Right atrium auricular region (tissue), 2 donors: ENCODE results near the gene ME3. TPM values are rescaled to one million over a fixed set of nuclear protein-coding genes. Genes with fewer than 3 reads are reported as not detected.
"Not testable (repeated sequence)": the region's sequence is repeated elsewhere in the genome, so short reads cannot be mapped to it uniquely, and the experiment has no call there.

ENCODE experiments used
- DNase-seq: peaks from one replicate; pipeline ENCODE4 v3.0.0-alpha.2; 2019; ENCODE audit warnings: low spot score
- H3K27ac ChIP-seq, 2 donors: fragments of 200-600 bp; sonication (generic); 1 replicate in 1 of 2; 2 replicates in 1 of 2; pipeline ENCODE4 v1.5.1; 2016 to 2019
- H3K27me3 ChIP-seq, 2 donors: fragments of 200-600 bp; sonication (generic); one replicate each; pipeline versions ENCODE4 v1.5.1 to v1.6.0; 2017 to 2019
- H3K36me3 ChIP-seq: fragments of 200-600 bp; sonication (generic); one replicate; pipeline ENCODE4 v1.5.1; 2016
- H3K4me1 ChIP-seq, 2 donors: fragments of 200-600 bp; sonication (generic); one replicate each; pipeline versions ENCODE4 v1.5.1 to v1.6.0; 2017 to 2019
- H3K4me3 ChIP-seq, 2 donors: fragments of 200-600 bp; sonication (generic); 1 replicate in 1 of 2; 2 replicates in 1 of 2; pipeline ENCODE4 v1.5.1; 2017 to 2019; ENCODE audit warnings: mild to moderate bottlenecking in 1 of 2, moderate library complexity in 1 of 2
- H3K9me3 ChIP-seq, 2 donors: fragments of 200-600 bp; sonication (generic); one replicate each; pipeline ENCODE4 v1.5.1; 2019
- CTCF ChIP-seq, 2 donors: fragments of 200-600 bp; sonication (generic); IDR thresholded peaks; one replicate each; pipeline ENCODE4 v1.5.1; 2019; ENCODE audit warnings: antibody characterized with exemption in 2 of 2
- total RNA-seq, 2 donors: library from RNA; depleted of rRNA; stranded (reverse); fragments of >200 nt; gene quantifications; one replicate each; pipeline ENCODE4 v1.1.0, GENCODE V29; 2016

The ME3 gene
- total RNA-seq, 2 donors from 2014 or later: 20.5 to 33.1 TPM

- no peak for TF ChIP-seq CTCF (IDR thresholded peaks at IDR 0.05)
- no peak for DNase-seq
- no peak overlapping the region for H3K27ac ChIP-seq
- H3K27me3 ChIP-seq: no peaks in the 10 kb centered on the region
- H3K36me3 ChIP-seq: peaks cover 13% of the 10 kb centered on the region
- no peaks in the 10 kb centered on the region for H3K9me3 ChIP-seq
- no peak overlapping the region for H3K4me3 ChIP-seq
- peaks cover 0 to 12% of the 10 kb centered on the region in 2 donors for H3K4me1 ChIP-seq
Measured at GRCh38 chr11:86663291-86663690, 9.1 kb downstream of the ME3 start.

- Histone ChIP-seq H3K27ac (no peak overlapping the region), H3K4me3 (no peak overlapping the region), H3K36me3 (peaks cover 9% of the 10 kb centered on the region), H3K27me3 (no peaks in the 10 kb centered on the region), H3K9me3 (no peaks in the 10 kb centered on the region), H3K4me1 (peaks cover 0 to 12% of the 10 kb centered on the region in 2 donors)
- DNase-seq: no peak
- TF ChIP-seq CTCF (IDR thresholded peaks at IDR 0.05): no peak
Measured at GRCh38 chr11:86660736-86661135, 11.7 kb downstream of the ME3 start.

- Histone ChIP-seq H3K36me3 (peaks cover 9% of the 10 kb centered on the region), H3K4me3 (no peak overlapping the region), H3K9me3 (no peaks in the 10 kb centered on the region), H3K4me1 (peaks cover 0 to 12% of the 10 kb centered on the region in 2 donors), H3K27me3 (no peaks in the 10 kb centered on the region), H3K27ac (no peak overlapping the region)
- TF ChIP-seq CTCF (IDR thresholded peaks at IDR 0.05): no peak
- DNase-seq: no peak
Measured at GRCh38 chr11:86660088-86660487, 12.3 kb downstream of the ME3 start.

- Histone ChIP-seq H3K4me1 (peaks cover 0 to 12% of the 10 kb centered on the region in 2 donors), H3K4me3 (no peak overlapping the region), H3K36me3 (peaks cover under 1% of the 10 kb centered on the region), H3K27me3 (no peaks in the 10 kb centered on the region), H3K9me3 (no peaks in the 10 kb centered on the region), H3K27ac (no peak overlapping the region)
- DNase-seq: no peak
- no peak for TF ChIP-seq CTCF (IDR thresholded peaks at IDR 0.05)
Measured at GRCh38 chr11:86658534-86658933, 13.9 kb downstream of the ME3 start.

DNA sequence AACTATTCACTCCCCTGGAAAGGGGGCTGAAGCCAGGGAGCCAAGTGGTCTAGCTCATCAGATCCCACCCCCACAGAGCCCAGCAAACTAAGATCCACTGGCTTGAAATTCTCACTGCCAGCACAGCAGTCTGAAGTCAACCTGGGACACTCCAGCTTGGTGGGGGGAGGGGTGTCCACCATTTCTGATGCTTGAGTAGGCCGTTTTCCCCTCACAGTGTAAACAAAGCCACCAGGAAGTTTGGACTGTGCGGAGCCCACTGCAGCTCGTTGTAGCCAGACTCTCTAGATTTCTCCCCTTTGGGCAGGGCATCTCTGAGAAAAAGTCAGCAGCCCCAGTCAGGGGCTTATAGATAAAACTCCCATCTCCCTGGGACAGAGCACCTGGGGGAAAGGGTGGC lies 27.2 kb downstream of the ME3 start:
- not testable (repeated sequence) for DNase-seq, H3K9me3 ChIP-seq, H3K27ac ChIP-seq, H3K36me3 ChIP-seq, H3K4me3 ChIP-seq, H3K4me1 ChIP-seq, H3K27me3 ChIP-seq

- Histone ChIP-seq H3K4me3 (no peak overlapping the region), H3K9me3 (no peaks in the 10 kb centered on the region), H3K36me3 (no peaks in the 10 kb centered on the region), H3K27me3 (no peaks in the 10 kb centered on the region), H3K27ac (no peak overlapping the region), H3K4me1 (no peaks in the 10 kb centered on the region)
- no peak for DNase-seq
- TF ChIP-seq CTCF (IDR thresholded peaks at IDR 0.05): no peak
Measured at GRCh38 chr11:86644291-86644690, 28.1 kb downstream of the ME3 start.
